ENCODE data around the gene FDXACB1.

Gene FDXACB1

DNA sequence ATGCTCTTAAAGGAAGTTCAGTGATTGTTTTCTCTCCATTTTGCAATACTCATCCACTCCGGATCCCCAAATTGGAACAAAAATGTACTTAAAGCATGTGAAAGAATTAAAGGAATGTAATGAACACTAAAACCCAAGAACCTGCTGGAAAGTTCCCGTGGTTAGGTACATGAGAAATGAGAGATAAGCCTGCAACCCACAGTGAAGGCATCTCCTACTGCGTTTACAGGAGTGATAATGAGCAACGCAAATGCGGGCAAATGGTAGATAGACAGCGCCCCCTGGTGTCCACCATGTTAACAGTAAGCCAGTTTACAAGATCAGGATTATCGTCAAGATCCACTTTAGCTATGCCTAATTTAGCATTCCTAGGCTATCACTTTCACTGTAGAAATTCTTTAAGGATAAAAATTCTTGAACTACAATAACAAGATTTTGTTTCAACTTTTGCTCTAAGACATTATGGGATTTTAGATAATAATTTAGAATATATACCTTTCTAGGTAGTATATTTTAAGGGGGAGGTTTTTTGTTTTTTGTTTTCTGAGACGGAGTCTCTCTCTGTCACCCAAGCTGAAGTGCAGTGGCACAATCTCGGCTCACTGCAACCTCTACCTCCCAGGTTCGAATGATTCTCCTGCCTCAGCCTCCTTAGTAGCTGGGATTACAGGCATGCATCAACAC lies 37.5 kb downstream of the FDXACB1 start:
- peak; percentile 62 for DNase-seq

DNA sequence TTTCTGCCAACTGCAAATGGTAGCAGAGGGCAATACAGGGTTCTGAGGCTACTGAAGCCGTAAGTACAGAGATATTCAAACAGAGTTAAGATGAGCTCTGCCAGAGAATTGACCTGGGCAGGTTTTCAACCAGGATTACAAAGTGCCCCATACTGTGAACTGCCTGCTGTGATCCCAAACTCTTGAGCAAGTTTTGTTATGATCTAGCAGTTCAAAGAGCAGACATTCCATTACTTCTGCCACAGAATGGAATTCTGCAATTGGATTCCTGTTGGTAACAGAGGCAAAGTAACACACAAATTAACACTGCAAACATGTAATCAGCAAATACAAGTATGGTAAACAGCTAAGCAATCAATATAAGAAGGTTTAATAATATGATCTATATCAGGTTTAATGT lies 38.8 kb downstream of the FDXACB1 start:
- DNase-seq: no peak

DNA sequence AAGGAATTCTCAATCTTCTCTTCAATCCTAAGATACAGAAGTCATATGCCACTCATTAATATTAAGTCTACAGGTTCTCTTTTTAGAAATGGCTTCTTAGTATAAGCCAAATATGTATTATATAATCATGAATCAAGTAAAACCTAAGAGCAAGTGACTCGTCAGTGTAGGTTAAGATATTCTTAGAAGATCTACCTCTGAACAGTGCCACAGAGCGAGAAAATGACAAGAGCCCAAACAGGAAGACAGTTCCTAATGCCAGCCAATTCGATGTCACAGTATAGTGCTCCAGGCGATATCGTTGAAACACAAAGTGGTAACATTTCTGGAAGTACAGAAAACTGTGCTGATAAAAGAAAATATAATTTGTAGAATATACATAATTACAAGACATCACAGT lies 40.9 kb downstream of the FDXACB1 start:
- DNase-seq: no peak

DNA sequence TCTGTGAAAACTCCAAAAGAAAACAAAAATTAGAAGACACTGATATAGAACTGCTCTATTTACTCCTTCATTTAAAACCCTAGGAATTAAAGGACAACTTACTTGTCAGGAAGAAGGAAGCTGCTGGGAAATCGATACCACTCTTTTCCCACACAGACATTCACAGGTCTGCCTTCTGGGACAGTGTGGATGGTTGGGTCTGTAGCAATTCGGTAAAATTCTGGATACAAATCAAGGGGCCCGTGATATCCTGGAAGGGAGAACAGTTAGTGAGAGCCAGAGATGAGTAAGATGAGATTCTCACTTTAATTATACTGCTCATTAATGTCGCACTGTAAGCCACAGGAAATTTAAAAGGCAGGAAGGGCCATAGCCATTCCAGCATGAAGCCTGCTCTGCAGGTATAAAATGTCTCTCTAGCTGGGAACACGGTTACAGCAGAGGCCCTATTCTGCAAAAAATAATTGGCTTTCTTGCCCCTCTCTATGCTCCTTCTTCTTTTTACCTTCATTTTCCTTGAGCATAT lies 41.5 kb downstream of the FDXACB1 start:
- DNase-seq: no peak

DNA sequence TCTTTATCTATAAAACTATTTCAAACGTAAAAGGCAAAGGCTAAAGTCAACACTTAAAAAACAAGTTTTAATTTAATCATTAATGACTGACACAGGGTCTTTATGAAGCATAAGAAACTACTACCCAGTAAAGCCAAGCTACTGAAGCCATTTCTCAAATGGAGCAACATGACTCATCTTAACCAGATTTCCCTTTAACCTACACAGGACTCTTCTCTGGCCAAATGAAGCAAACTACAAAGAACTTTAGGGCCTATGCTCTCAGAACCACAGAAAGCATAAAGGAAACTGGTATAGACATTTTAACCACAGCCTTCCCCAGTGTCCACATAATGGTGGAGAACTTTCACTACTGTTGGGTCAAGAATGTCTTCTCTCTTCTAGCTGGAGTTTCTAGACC lies 42.2 kb downstream of the FDXACB1 start:
- no peak for DNase-seq

DNA sequence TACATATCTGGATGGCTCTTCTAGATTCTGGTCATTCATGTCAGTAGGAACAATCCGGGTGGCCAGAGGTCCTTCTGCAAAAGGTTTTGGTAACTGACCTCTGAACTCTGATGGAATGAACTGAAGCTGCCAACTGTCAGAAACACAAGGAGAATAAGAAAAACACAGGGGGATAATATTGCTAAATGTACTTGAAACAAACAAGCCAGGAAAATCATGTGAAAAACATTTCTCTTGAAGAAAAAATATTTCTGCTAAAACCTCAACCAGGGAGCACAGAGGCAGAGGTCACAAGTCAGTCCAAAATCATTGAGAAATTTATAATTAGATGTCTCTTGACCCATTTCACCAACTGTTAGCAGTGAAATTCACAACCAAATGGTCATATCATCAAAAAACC lies 42.8 kb downstream of the FDXACB1 start:
- DNase-seq: no peak

DNA sequence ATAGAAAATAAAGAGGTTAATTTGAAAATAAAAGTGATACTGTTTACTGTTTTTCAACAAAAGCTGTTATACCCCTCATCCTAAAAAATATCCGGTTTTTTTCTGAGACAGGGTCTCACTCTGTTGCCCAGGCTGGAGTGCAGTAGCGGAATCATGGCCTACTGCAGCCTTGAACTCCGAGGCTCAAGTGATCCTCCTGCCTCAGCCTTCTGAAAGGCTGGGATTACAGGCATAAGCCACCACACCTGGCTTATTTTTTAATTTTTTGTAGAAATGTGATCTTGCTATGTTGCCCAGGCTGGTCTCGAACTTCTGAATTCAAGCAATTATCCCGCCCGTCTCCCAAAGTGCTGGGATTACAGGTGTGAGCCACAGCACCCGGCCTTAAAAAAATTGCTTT lies 43.3 kb downstream of the FDXACB1 start:
- DNase-seq: no peak

DNA sequence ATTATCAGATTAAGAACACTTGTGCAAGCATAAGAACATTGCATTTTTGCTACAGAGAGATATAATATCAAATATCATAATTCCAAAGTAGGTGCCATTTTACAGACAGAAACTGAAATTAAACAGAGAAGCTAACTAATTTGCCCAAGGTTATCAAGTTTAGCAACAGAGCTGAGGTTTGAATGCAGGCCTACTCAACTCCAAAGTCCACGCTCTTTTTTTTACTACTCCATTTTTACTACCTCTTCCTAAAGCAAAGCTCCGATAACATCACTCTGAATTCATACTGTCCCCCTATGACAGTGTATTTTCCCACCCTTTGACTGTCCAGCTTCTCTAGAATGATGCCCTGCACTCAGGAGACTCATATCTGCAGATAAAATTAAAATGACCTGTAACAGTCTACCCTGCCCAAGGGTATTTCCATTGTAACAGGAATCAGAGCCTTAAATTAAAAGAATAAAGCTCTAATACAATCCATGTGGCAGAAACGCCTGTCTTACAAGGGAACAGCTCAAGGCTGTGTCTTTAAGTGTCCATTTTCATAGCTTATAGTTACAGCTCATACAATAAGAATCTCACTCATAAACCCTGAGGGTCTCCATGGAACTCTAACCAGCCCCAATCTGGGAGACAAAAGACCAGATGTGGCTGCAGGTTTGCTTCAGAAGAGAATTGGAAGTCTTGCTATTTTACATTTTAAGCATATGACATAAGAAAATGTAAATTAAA lies 44.4 kb downstream of the FDXACB1 start:
- DNase-seq: no peak

DNA sequence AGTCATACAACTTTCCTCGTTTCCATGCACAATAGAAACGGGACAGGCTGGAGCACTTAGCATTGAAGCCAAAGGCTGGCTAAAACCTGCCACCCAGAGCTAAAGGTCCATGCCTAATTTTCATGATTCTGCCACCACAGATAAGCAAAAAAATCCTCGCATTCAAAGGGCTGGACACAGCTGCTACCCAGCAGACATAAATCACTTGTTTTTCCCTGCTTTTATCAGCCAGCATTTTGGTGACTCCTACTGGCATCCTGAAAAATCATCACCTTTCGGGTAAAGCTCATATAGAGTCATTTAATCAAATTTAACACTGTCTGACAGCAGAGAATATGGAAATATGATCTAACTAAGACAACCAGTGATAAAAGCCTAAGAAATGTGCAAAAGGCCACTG lies 45.4 kb downstream of the FDXACB1 start:
- no peak for DNase-seq

DNA sequence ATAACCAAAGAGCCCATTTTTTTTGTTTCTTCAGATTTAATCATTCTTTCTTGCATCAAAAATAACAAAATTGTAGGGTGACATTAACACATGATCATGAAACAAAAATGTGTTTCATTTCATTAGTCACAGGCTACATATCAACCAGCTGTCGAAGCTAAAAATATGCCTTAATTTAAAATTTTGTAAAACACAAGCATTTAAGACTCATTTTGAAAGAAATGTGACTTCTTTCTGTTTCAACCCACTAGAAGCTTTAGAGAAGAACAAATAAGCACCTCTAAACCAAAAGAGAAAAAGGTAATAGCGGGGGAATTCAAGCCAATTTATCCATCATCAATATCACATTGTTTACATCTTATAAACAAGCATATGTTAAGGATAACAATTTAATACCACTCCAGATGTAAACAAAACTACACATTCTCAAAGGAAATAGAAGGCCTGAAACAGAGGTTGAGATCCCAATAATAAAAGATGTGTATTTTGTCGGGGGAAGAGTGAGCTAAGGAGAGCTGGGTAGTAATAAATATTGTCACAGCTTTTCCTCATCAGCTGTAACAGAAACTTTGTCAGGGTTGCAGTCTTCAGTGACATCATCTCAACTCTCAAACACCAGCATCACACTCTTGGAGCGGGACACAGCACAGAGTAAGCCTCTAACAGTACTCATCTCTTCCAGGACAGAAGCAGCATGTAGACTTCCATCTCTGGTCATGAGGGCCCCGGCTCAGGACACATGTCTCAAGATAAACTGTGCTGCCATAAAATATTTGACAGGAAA lies 49.6 kb downstream of the FDXACB1 start:
- no peak for DNase-seq

DNA sequence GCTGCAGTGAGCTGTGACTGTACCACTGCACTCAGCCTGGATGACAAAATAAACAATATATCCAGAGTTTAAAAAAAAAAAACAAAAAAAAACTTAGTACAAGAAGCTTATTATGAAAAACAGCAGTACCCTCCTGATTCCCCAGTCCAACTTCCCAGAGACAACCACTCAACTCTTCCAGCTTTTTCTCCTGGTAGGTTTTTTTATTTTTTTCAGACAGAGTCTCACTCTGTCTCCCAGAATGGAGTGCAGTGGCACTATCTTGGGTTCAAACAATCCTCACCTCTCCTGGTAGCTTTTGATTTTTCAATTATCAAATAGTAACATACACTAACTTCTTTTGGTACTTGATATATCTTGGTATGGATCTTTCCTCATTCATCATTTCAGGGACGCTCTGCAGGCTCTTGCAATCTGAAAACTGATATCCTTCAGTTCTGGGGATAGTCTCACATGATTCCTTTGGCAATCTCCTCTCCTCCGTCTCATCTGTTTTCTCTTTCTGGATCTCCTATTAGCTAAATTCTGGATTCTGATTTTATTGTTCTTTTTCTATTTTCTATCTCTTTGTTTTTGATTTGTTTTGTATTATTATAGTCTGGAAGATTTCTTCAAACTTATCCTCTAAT lies 52.5 kb downstream of the FDXACB1 start:
- DNase-seq: no peak
